Activated T-cell treated with anti-CD3 and anti-CD28 coated beads, Interleukin-2, amount 50 U/mL, for 72 hours (primary cell): Measurements from ENCODE around the gene AGBL4. TPM values are rescaled to one million over a fixed set of nuclear protein-coding genes. Genes with fewer than 3 reads are reported as not detected.

Experiments
- ATAC-seq, 2 donors: fragments of 150-1000 bp; cut with Tn5 transposase; replicated peaks in 1 of 2; 2 replicates each; pipeline ENCODE4 v1.10.0; 2021; ENCODE audit warnings: moderate library complexity in 2 of 2, mild to moderate bottlenecking in 1 of 2
- DNase-seq, 2 donors: peaks; one replicate each; pipeline ENCODE4 v3.0.0; 2021 to 2022; ENCODE audit warnings: mixed read lengths in 1 of 2
- H3K27ac Mint-ChIP-seq: one replicate; pipeline ENCODE4 v1.8.0; 2022; ENCODE audit warnings: mild to moderate bottlenecking, moderate library complexity, mixed read lengths
- H3K27me3 Mint-ChIP-seq: one replicate; pipeline ENCODE4 v1.8.0; 2022; ENCODE audit warnings: low read depth, mixed read lengths
- H3K36me3 Mint-ChIP-seq, 2 donors: one replicate each; pipeline ENCODE4 v1.8.0; 2022; ENCODE audit warnings: mixed read lengths in 2 of 2, mild to moderate bottlenecking in 1 of 2; ENCODE audit not compliant: insufficient read depth in 2 of 2
- H3K4me1 Mint-ChIP-seq: one replicate; pipeline ENCODE4 v1.8.0; 2022; ENCODE audit warnings: low read depth, mixed read lengths
- H3K4me3 Mint-ChIP-seq, 2 donors: one replicate each; pipeline ENCODE4 v1.8.0; 2022; ENCODE audit warnings: mild to moderate bottlenecking in 2 of 2, mixed read lengths in 2 of 2, moderate library complexity in 2 of 2
- H3K9me3 Mint-ChIP-seq, 2 donors: one replicate each; pipeline ENCODE4 v1.8.0; 2022; ENCODE audit warnings: mixed read lengths in 2 of 2
- total RNA-seq, 2 donors: library from RNA; stranded (reverse); gene quantifications; one replicate each; pipeline ENCODE4 v1.2.3, GENCODE V29; 2022

The AGBL4 gene
- total RNA-seq, 2 donors from 2014 or later: not detected

GRCh38 chr1:48803474-48803873 lies 1220.3 kb downstream of the AGBL4 start:
- Mint-ChIP-seq H3K4me3 (no peak overlapping the region), H3K27ac (no peak overlapping the region), H3K27me3 (peaks cover 51% of the 10 kb centered on the region), H3K4me1 (peaks cover 11% of the 10 kb centered on the region), H3K36me3 (peaks cover 2 to 3% of the 10 kb centered on the region in 2 donors), H3K9me3 (peaks cover 0 to 2% of the 10 kb centered on the region in 2 donors)
- ATAC-seq (no peak), DNase-seq (no peak)

- Mint-ChIP-seq H3K4me1 (peaks cover 32% of the 10 kb centered on the region), H3K27me3 (peaks cover 50% of the 10 kb centered on the region), H3K36me3 (peaks cover 0 to 2% of the 10 kb centered on the region in 2 donors), H3K27ac (no peak overlapping the region), H3K4me3 (no peak overlapping the region), H3K9me3 (no peaks in the 10 kb centered on the region)
- ATAC-seq (peak; percentile 44 to 51), DNase-seq (no peak)
These were observed 1228.9 kb downstream of the AGBL4 start for GRCh38 chr1:48794816-48795215.

- ATAC-seq: no peak
- no peaks in the 10 kb centered on the region for H3K9me3 Mint-ChIP-seq
- no peak for DNase-seq
- no peak overlapping the region for H3K4me3 Mint-ChIP-seq
- no peak overlapping the region for H3K27ac Mint-ChIP-seq
- H3K4me1 Mint-ChIP-seq: peaks cover 30% of the 10 kb centered on the region
- peaks cover 40% of the 10 kb centered on the region for H3K27me3 Mint-ChIP-seq
- no peaks in the 10 kb centered on the region for H3K36me3 Mint-ChIP-seq
These were observed 1229.9 kb downstream of the AGBL4 start for GRCh38 chr1:48793863-48794262.

- Mint-ChIP-seq H3K27me3 (peaks cover 34% of the 10 kb centered on the region), H3K27ac (peak overlapping the region; percentile 47), H3K36me3 (no peaks in the 10 kb centered on the region), H3K4me3 (no peak overlapping the region), H3K9me3 (no peaks in the 10 kb centered on the region), H3K4me1 (peaks cover 28% of the 10 kb centered on the region)
- DNase-seq (no peak), ATAC-seq (no peak)
These were observed 1230.8 kb downstream of the AGBL4 start for GRCh38 chr1:48792961-48793360.

- DNase-seq: no peak
- H3K9me3 Mint-ChIP-seq: no peaks in the 10 kb centered on the region
- H3K4me3 Mint-ChIP-seq: peak overlapping the region; percentile 59 to 64
- H3K36me3 Mint-ChIP-seq: no peaks in the 10 kb centered on the region
- H3K27ac Mint-ChIP-seq: peak overlapping the region; percentile 62
- peak; percentile 82 to 84 for ATAC-seq
- peaks cover 38% of the 10 kb centered on the region for H3K4me1 Mint-ChIP-seq
- peaks cover 27% of the 10 kb centered on the region for H3K27me3 Mint-ChIP-seq
These were observed 1233.4 kb downstream of the AGBL4 start for GRCh38 chr1:48790397-48790796.

GRCh38 chr1:48789903-48790302 lies 1233.9 kb downstream of the AGBL4 start:
- Mint-ChIP-seq H3K4me3 (peak overlapping the region; percentile 59 to 64), H3K36me3 (no peaks in the 10 kb centered on the region), H3K27ac (peak overlapping the region; percentile 62), H3K27me3 (peaks cover 32% of the 10 kb centered on the region), H3K9me3 (peaks cover 0 to 2% of the 10 kb centered on the region in 2 donors), H3K4me1 (peaks cover 39% of the 10 kb centered on the region)
- ATAC-seq: peak in 1 of 2 donors; percentile 12
- DNase-seq: no peak

GRCh38 chr1:48785869-48786268 lies 1237.9 kb downstream of the AGBL4 start:
- Mint-ChIP-seq H3K27ac (peak overlapping the region; percentile 56), H3K4me1 (peaks cover 33% of the 10 kb centered on the region), H3K27me3 (peaks cover 10% of the 10 kb centered on the region), H3K4me3 (no peak overlapping the region), H3K36me3 (no peaks in the 10 kb centered on the region), H3K9me3 (peaks cover 0 to 2% of the 10 kb centered on the region in 2 donors)
- peak; percentile 75 to 78 for ATAC-seq
- no peak for DNase-seq

- no peak for ATAC-seq
- H3K4me3 Mint-ChIP-seq: no peak overlapping the region
- peaks cover 10% of the 10 kb centered on the region for H3K27me3 Mint-ChIP-seq
- H3K9me3 Mint-ChIP-seq: peaks cover 0 to 2% of the 10 kb centered on the region in 2 donors
- no peak for DNase-seq
- H3K27ac Mint-ChIP-seq: no peak overlapping the region
- no peaks in the 10 kb centered on the region for H3K36me3 Mint-ChIP-seq
- peaks cover 17% of the 10 kb centered on the region for H3K4me1 Mint-ChIP-seq
These were observed 1239.5 kb downstream of the AGBL4 start for GRCh38 chr1:48784301-48784700.

GRCh38 chr1:48777219-48777895 lies 1246.4 kb downstream of the AGBL4 start:
- ATAC-seq: peak in 1 of 2 donors; percentile 16
- H3K9me3 Mint-ChIP-seq: no peaks in the 10 kb centered on the region
- peak overlapping the region; percentile 91 to 95 for H3K4me3 Mint-ChIP-seq
- DNase-seq: no peak
- peaks cover 7% of the 10 kb centered on the region for H3K27me3 Mint-ChIP-seq
- H3K36me3 Mint-ChIP-seq: peaks cover 4 to 6% of the 10 kb centered on the region in 2 donors
- peaks cover 28% of the 10 kb centered on the region for H3K4me1 Mint-ChIP-seq
- H3K27ac Mint-ChIP-seq: peak overlapping the region; percentile 86

- peak within 1 kb of the TSS; percentile 86 for H3K27ac Mint-ChIP-seq
- peaks cover 7% of the 10 kb centered on the region for H3K27me3 Mint-ChIP-seq
- H3K4me1 Mint-ChIP-seq: peaks cover 34% of the 10 kb centered on the region
- DNase-seq: peak; percentile 59 to 62
- ATAC-seq: peak; percentile 76 to 81
- peaks cover 6 to 8% of the 10 kb centered on the region in 2 donors for H3K36me3 Mint-ChIP-seq
- peak within 1 kb of the TSS; percentile 91 to 95 for H3K4me3 Mint-ChIP-seq
- H3K9me3 Mint-ChIP-seq: no peaks in the 10 kb centered on the region
These were observed 1247.1 kb downstream of the AGBL4 start, which contains the start of gene BEND5 for GRCh38 chr1:48776393-48777218. BEND5 (minus strand) TSS chr1:48776891; CDS start chr1:48776831, 60 bp downstream.

- DNase-seq: no peak
These were observed 1247.8 kb downstream of the AGBL4 start for GRCh38 chr1:48775831-48776392.

GRCh38 chr1:48773133-48773532 lies 1250.6 kb downstream of the AGBL4 start:
- H3K27me3 Mint-ChIP-seq: peaks cover 7% of the 10 kb centered on the region
- peaks cover 8% of the 10 kb centered on the region in 2 donors for H3K36me3 Mint-ChIP-seq
- DNase-seq: no peak
- peak; percentile 56 to 61 for ATAC-seq
- no peaks in the 10 kb centered on the region for H3K9me3 Mint-ChIP-seq
- H3K27ac Mint-ChIP-seq: no peak overlapping the region
- peak overlapping the region; percentile 11 to 38 for H3K4me3 Mint-ChIP-seq
- peaks cover 34% of the 10 kb centered on the region for H3K4me1 Mint-ChIP-seq

More at GRCh38 chr1:48775831-48776392, 1247.8 kb downstream of the AGBL4 start:
- no peaks in the 10 kb centered on the region for H3K9me3 Mint-ChIP-seq
- H3K27me3 Mint-ChIP-seq: peaks cover 7% of the 10 kb centered on the region
- ATAC-seq: peak in 1 of 2 donors; percentile 20
- peaks cover 7 to 8% of the 10 kb centered on the region in 2 donors for H3K36me3 Mint-ChIP-seq
- peak overlapping the region; percentile 85 to 89 for H3K4me3 Mint-ChIP-seq
- peak overlapping the region; percentile 61 for H3K27ac Mint-ChIP-seq
- H3K4me1 Mint-ChIP-seq: peaks cover 34% of the 10 kb centered on the region

- ATAC-seq (no peak), DNase-seq (no peak)
- peaks cover 7% of the 10 kb centered on the region for H3K27me3 Mint-ChIP-seq
- H3K9me3 Mint-ChIP-seq: no peaks in the 10 kb centered on the region
- H3K4me1 Mint-ChIP-seq: peaks cover 30% of the 10 kb centered on the region
- peak overlapping the region in 1 of 2 donors; percentile 7 for H3K4me3 Mint-ChIP-seq
- H3K36me3 Mint-ChIP-seq: peaks cover 7 to 8% of the 10 kb centered on the region in 2 donors
- no peak overlapping the region for H3K27ac Mint-ChIP-seq
These were observed 1251.5 kb downstream of the AGBL4 start for GRCh38 chr1:48772211-48772610.
